Measurements from ENCODE around the gene VMAC. TPM values are rescaled to one million over a fixed set of nuclear protein-coding genes. Genes with fewer than 3 reads are reported as not detected.
A peak's percentile ranks its signal among the peaks of the same experiment; 100 is the strongest.

VMAC gene
- total and polyA plus RNA-seq, 9 of the 15 experiments (the other 6 are each of a cell fraction or from before 2014, with no cell fraction given) = 0.03 to 3.4 (median 1.1) TPM

DNA sequence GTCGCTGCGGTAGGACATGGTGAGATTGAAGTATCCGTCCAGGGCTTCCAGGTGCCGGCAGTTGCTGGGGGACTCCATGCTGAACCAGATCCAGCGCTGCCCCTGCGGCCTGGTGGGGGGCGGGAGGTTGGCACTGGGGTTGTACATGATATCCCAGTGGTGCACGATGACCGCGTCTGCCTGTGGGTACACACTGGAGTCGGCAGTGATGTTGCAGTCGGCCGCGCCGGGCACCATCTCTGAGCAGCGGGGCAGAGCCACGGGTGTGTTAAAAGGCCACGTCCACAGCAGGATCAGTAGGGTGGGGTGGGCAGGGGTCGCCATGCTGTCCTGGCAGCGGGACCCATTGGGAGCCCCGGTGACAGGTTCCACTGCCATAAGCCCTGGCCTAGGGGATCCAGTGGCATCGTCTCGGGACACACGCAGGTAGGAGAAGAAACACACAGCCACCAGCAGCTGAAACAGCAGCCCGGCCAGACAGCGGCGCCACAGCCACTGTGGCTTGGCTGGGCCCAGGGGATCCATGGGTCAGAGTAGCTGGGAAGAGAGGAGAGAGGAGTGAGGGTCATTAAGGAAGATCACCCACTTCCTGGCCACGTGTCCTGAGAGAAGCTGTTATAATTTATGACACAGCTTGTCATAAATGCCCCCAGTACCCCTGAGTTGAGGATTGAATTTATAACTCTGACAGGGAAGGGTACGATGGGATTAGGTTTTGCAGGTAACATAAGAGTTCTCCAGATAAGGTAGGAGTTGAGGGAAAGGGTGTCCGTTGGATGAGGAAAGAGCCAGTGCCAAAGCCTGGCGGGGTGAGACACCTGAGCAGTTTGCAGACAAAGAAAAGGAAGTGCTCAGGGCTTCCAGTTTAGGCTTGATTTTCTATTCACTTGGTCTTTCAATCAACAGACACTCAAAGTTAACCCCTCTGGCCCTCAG is 37.2 kb upstream of the VMAC start:
- ATAC-seq (peak; percentile 64; the same call in 2 of the 3 replicates), FAIRE-seq (no peak), DNase-seq (ENCODE audit: extremely low read depth in 1 of 4, low spot score in 3 of 4) (peak in 1 of 4 experiments; percentile 5)
- Histone ChIP-seq H3K27me3 (ENCODE audit: control insufficient read depth in 2 of 2, insufficient read depth in 2 of 2, low read length in 2 of 2) (peaks cover 2 to 16% of the 10 kb centered on the region in 2 experiments; a peak in 2 of 5 replicates), H3K4me1 (replicated peaks in 1 of 2; ENCODE audit: control insufficient read depth in 2 of 2, insufficient read depth in 2 of 2, low read length in 2 of 2) (peaks cover 0 to 23% of the 10 kb centered on the region in 2 experiments; a peak in 2 of 5 replicates), H3K9ac (ENCODE audit: insufficient read depth in 1 of 2, low read depth in 2 of 2, low read length in 2 of 2) (no peak overlapping the region; a peak in 2 of 4 replicates), H4K20me1 (replicated peaks; ENCODE audit: control insufficient read depth, insufficient read depth, low read length) (0 out of 2 replicates have a peak, but pooled peaks cover 3% of the 10 kb centered on the region), H3K9me3 (replicated peaks; ENCODE audit: control insufficient read depth, insufficient read depth, low read depth, low read length) (no peaks in the 10 kb centered on the region), H3K27ac (ENCODE audit: extremely low read depth, low read depth, low read length) (no peak overlapping the region), H2AFZ (ENCODE audit: low read depth, low read length) (no peak overlapping the region), H3K4me3 (no peak overlapping the region), H3K9me1 (ENCODE audit: control insufficient read depth, insufficient read depth, low read length) (no peaks in the 10 kb centered on the region), H3K4me2 (ENCODE audit: insufficient read depth, low read length) (no peak overlapping the region), H3K79me2 (ENCODE audit: control insufficient read depth, insufficient read depth, low read length) (no peaks in the 10 kb centered on the region), H3K36me3 (ENCODE audit: control insufficient read depth, insufficient read depth, low read length) (no peaks in the 10 kb centered on the region)
- 42% methylated on average over 30 of the region's 31 CpGs for WGBS (ENCODE audit: insufficient coverage, low coverage, missing lambda C conversion rate)
- ChIA-PET POLR2A (no interaction called here), CTCF (ENCODE audit: low intra/inter-chr PET ratio) (no interaction called here)
- no TSS peak for BruUV-seq (replicated peaks)
- intact Hi-C loops (cut with micrococcal nuclease) (no loop called here), in situ Hi-C loops (cut with MboI) (no loop called here)
- TF ChIP-seq SP2 (IDR thresholded peaks at IDR 0.05; ENCODE audit: extremely low read depth, low read depth, low read length, poor library complexity, severe bottlenecking) (no peak), MEIS2 (IDR thresholded peaks at IDR 0.05; ENCODE audit: partially characterized antibody) (peak; percentile 49), ZNF253 (CRISPR knock-in tag; conservative IDR thresholded peaks at IDR 0.05) (no peak), XRCC5 (IDR thresholded peaks at IDR 0.05; ENCODE audit: low read depth, low read length) (no peak), SPI1 (IDR thresholded peaks at IDR 0.05; ENCODE audit: borderline replicate concordance, low read depth, low read length) (0 out of 2 replicates have a peak, but pooled peaks have one; percentile 25), ZNF134 (CRISPR knock-in tag; conservative IDR thresholded peaks at IDR 0.05) (no peak), RAD21 (CRISPR knock-in tag; conservative IDR thresholded peaks at IDR 0.05 in 1 of 2, IDR thresholded peaks at IDR 0.05 in 1 of 2) (peak in 1 of 2 experiments; percentile 22; a peak in 1 of 4 replicates), ZNF184 (CRISPR knock-in tag; IDR thresholded peaks at IDR 0.05) (no peak)
